ENCODE results near the gene CHRDL2. TPM values are rescaled to one million over a fixed set of nuclear protein-coding genes. Genes with fewer than 3 reads are reported as not detected.

Gene CHRDL2
- total RNA-seq, 1 experiment from 2014 or later: not detected

DNA sequence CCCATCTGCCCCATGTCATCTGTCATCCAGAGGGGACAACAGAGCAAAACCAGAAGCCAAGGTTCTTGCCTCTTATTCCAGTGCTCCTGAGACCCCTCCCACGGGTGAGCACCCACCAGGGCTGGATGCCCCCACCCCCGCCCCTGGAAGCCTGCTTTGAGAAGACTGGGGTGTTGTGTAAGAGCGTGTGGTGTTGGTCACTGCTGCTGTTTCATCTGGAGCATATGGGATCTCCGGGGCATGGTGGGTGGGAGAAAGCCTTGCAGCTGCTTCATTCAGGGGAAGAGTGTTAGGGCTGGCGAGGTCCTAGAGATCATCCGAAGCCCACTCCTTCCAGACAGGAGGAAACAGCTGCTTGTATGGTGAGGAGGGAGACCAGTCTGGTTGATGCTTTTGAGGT lies 54.1 kb downstream of the CHRDL2 start:
- no peak overlapping the region for H3K9ac ChIP-seq (ENCODE audit: low read length)
- ChIA-PET RAD21 (ENCODE audit: low non-redundant PET in 1 of 2, low total read pairs in 2 of 2, uncharacterized antibody in 2 of 2, unreplicated experiment in 2 of 2) (no interaction called here), CTCF (no interaction called here), POLR2A (no interaction called here)
- no peak for ATAC-seq
- H3K9me3 ChIP-seq (ENCODE audit: control insufficient read depth in 1 of 2, insufficient read depth in 1 of 2, low read depth in 1 of 2, low read length in 2 of 2): no peaks in the 10 kb centered on the region
- DNase-seq (ENCODE audit: low read depth, low spot score): no peak
- TF ChIP-seq POLR2A (IDR thresholded peaks at IDR 0.05; ENCODE audit: borderline replicate concordance, extremely low read depth, insufficient read depth, insufficient read length): no peak
- no peak for TF ChIP-seq SRF (IDR thresholded peaks at IDR 0.05; ENCODE audit: low read depth)
- no peak for TF ChIP-seq YY1 (IDR thresholded peaks at IDR 0.05; ENCODE audit: extremely low read depth, insufficient replicate concordance, low read depth, low read length)
- TF ChIP-seq, protein P1, sequence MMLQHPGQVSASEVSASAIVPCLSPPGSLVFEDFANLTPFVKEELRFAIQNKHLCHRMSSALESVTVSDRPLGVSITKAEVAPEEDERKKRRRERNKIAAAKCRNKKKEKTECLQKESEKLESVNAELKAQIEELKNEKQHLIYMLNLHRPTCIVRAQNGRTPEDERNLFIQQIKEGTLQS (IDR thresholded peaks at IDR 0.05): no peak
- no peak for TF ChIP-seq JUND (IDR thresholded peaks at IDR 0.05)
- no peak for TF ChIP-seq EZH2 (IDR thresholded peaks at IDR 0.05)
- TF ChIP-seq TCF7L2 (IDR thresholded peaks at IDR 0.05; ENCODE audit: borderline replicate concordance, extremely low read depth, insufficient read depth, insufficient read length): no peak
- no peak for TF ChIP-seq SIN3A (IDR thresholded peaks at IDR 0.05; ENCODE audit: low read depth)
- TF ChIP-seq CBX3 (IDR thresholded peaks at IDR 0.05; ENCODE audit: low read depth): no peak
- no peak for TF ChIP-seq RAD21 (IDR thresholded peaks at IDR 0.05; ENCODE audit: low read depth)
- TF ChIP-seq ZBTB33 (IDR thresholded peaks at IDR 0.05; ENCODE audit: extremely low read depth, insufficient replicate concordance, low read length): no peak
- no peak for TF ChIP-seq ELF1 (IDR thresholded peaks at IDR 0.05; ENCODE audit: borderline replicate concordance, low read depth)
- no peak for TF ChIP-seq POLR2AphosphoS5 (IDR thresholded peaks at IDR 0.05; ENCODE audit: low read depth, low read length)
- no peak for TF ChIP-seq REST (IDR thresholded peaks at IDR 0.05; ENCODE audit: low read depth)
- TF ChIP-seq, protein P2, sequence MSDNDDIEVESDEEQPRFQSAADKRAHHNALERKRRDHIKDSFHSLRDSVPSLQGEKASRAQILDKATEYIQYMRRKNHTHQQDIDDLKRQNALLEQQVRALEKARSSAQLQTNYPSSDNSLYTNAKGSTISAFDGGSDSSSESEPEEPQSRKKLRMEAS (IDR thresholded peaks at IDR 0.05): no peak
- no peak for TF ChIP-seq FOSL1 (IDR thresholded peaks at IDR 0.05; ENCODE audit: low read depth)
- TF ChIP-seq EGR1 (IDR thresholded peaks at IDR 0.05; ENCODE audit: low read depth): no peak
- no peak for TF ChIP-seq ZNF274 (IDR thresholded peaks at IDR 0.05; ENCODE audit: low read depth, low read length)
- TF ChIP-seq, protein P3, sequence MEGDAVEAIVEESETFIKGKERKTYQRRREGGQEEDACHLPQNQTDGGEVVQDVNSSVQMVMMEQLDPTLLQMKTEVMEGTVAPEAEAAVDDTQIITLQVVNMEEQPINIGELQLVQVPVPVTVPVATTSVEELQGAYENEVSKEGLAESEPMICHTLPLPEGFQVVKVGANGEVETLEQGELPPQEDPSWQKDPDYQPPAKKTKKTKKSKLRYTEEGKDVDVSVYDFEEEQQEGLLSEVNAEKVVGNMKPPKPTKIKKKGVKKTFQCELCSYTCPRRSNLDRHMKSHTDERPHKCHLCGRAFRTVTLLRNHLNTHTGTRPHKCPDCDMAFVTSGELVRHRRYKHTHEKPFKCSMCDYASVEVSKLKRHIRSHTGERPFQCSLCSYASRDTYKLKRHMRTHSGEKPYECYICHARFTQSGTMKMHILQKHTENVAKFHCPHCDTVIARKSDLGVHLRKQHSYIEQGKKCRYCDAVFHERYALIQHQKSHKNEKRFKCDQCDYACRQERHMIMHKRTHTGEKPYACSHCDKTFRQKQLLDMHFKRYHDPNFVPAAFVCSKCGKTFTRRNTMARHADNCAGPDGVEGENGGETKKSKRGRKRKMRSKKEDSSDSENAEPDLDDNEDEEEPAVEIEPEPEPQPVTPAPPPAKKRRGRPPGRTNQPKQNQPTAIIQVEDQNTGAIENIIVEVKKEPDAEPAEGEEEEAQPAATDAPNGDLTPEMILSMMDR (IDR thresholded peaks at IDR 0.05 in 2 of 3, conservative IDR thresholded peaks at IDR 0.05 in 1 of 3; ENCODE audit: borderline replicate concordance in 1 of 3, insufficient read depth in 1 of 3, low read depth in 2 of 3, low read length in 2 of 3): no peak
- H3K4me3 ChIP-seq (replicated peaks in 1 of 2; ENCODE audit: low read depth in 1 of 2, low read length in 2 of 2): no peak overlapping the region
- no peaks in the 10 kb centered on the region for H3K79me2 ChIP-seq (ENCODE audit: insufficient read depth, low read length)
- no TSS peak for BruUV-seq (replicated peaks)
- H2AFZ ChIP-seq (ENCODE audit: low read depth, low read length, poor library complexity, severe bottlenecking): no peak overlapping the region
- H4K20me1 ChIP-seq (ENCODE audit: insufficient read depth): no peaks in the 10 kb centered on the region
- no peaks in the 10 kb centered on the region for H3K27me3 ChIP-seq (ENCODE audit: insufficient read depth, low read length)
- H3K4me1 ChIP-seq (ENCODE audit: control insufficient read depth in 1 of 2, insufficient read depth in 2 of 2, low read length in 2 of 2): no peaks in the 10 kb centered on the region
- H3K4me2 ChIP-seq (ENCODE audit: low read length): no peak overlapping the region
- intact Hi-C loops (cut with micrococcal nuclease): no loop called here
- no peak overlapping the region for H3K27ac ChIP-seq (ENCODE audit: low read depth, low read length)
- H3K9me2 ChIP-seq (ENCODE audit: insufficient read depth): no peaks in the 10 kb centered on the region
- no peaks in the 10 kb centered on the region for H3K36me3 ChIP-seq (ENCODE audit: control insufficient read depth in 1 of 2, insufficient read depth in 2 of 2, low read length in 2 of 2)

All from HCT116 (cell line).